Measurements from ENCODE around the gene LRRC18. TPM values are rescaled to one million over a fixed set of nuclear protein-coding genes. Genes with fewer than 3 reads are reported as not detected.

LRRC18 gene
- polyA plus RNA-seq, 1 of the 3 experiments (the other 2 are of a cell fraction) = not detected

- no peaks in the 10 kb centered on the region for H3F3A ChIP-seq (replicated peaks; ENCODE audit: insufficient read depth)
- no peaks in the 10 kb centered on the region for H3K9me2 ChIP-seq
- no peaks in the 10 kb centered on the region for H3K79me2 ChIP-seq (ENCODE audit: insufficient read depth)
- no peak overlapping the region for H3K4me3 ChIP-seq (ENCODE audit: low read depth in 2 of 2, low read length in 1 of 2)
- DNase-seq = no peak
- H3K27ac ChIP-seq (ENCODE audit: low read depth in 2 of 2, low read length in 1 of 2) = no peak overlapping the region
- CTCF ChIA-PET = interaction anchor here (0.7 to 1.4 kb wide), 3 partner anchors 13 to 288 kb away, joined by 3 read pairs; no protein-coding TSS in a partner anchor
- H3K9ac ChIP-seq = no peak overlapping the region
- H3K4me1 ChIP-seq (ENCODE audit: control insufficient read depth in 1 of 2, insufficient read depth in 2 of 2, low read depth in 1 of 2, low read length in 1 of 2) = peaks cover 0 to 8% of the 10 kb centered on the region in 2 experiments; a peak in 1 of 4 replicates
- no peaks in the 10 kb centered on the region for H4K20me1 ChIP-seq (ENCODE audit: insufficient read depth)
- H3K4me2 ChIP-seq = no peak overlapping the region
- H3K36me3 ChIP-seq (replicated peaks in 1 of 2; ENCODE audit: control insufficient read depth in 1 of 2, insufficient read depth in 2 of 2, low read length in 1 of 2) = no peaks in the 10 kb centered on the region
- H2AFZ ChIP-seq (ENCODE audit: low read depth) = no peak overlapping the region
- POLR2A ChIA-PET = no interaction called here
- no peaks in the 10 kb centered on the region for H3K27me3 ChIP-seq (ENCODE audit: insufficient read depth)
- WGBS (ENCODE audit: low lambda C conversion rate) = 30% methylated on average over 6 of the region's 6 CpGs
- H3K9me3 ChIP-seq = no peaks in the 10 kb centered on the region
- no peak for TF ChIP-seq TCF12 (IDR thresholded peaks at IDR 0.05)
- TF ChIP-seq USF1 (IDR thresholded peaks at IDR 0.05; ENCODE audit: borderline replicate concordance, low read depth) = no peak
- TF ChIP-seq FOXM1 (IDR thresholded peaks at IDR 0.05; ENCODE audit: low read depth) = no peak
- TF ChIP-seq MAX (IDR thresholded peaks at IDR 0.05; ENCODE audit: low read depth) = no peak
These were observed 5.9 kb upstream of the LRRC18 start for GRCh38 chr10:48945441-48946130.

- H3K27me3 ChIP-seq (ENCODE audit: insufficient read depth) = no peaks in the 10 kb centered on the region
- ChIA-PET CTCF (no interaction called here), POLR2A (no interaction called here)
- peaks cover 0 to 6% of the 10 kb centered on the region in 2 experiments; a peak in 1 of 4 replicates for H3K4me1 ChIP-seq (ENCODE audit: control insufficient read depth in 1 of 2, insufficient read depth in 2 of 2, low read depth in 1 of 2, low read length in 1 of 2)
- no peaks in the 10 kb centered on the region for H3K79me2 ChIP-seq (ENCODE audit: insufficient read depth)
- WGBS (ENCODE audit: low lambda C conversion rate) = 40% methylated on average over 1 of the region's 3 CpGs
- H3K9me2 ChIP-seq = no peaks in the 10 kb centered on the region
- H3K4me3 ChIP-seq (ENCODE audit: low read depth in 2 of 2, low read length in 1 of 2) = no peak overlapping the region
- H2AFZ ChIP-seq (ENCODE audit: low read depth) = no peak overlapping the region
- H4K20me1 ChIP-seq (ENCODE audit: insufficient read depth) = no peaks in the 10 kb centered on the region
- no peaks in the 10 kb centered on the region for H3F3A ChIP-seq (replicated peaks; ENCODE audit: insufficient read depth)
- no peak overlapping the region for H3K4me2 ChIP-seq
- TF ChIP-seq MAX (IDR thresholded peaks at IDR 0.05; ENCODE audit: low read depth) (no peak), GATA2 (CRISPR knock-in tag; IDR thresholded peaks at IDR 0.05) (peak; percentile 87), EP300 (IDR thresholded peaks at IDR 0.05; ENCODE audit: borderline replicate concordance in 1 of 2, low read depth in 1 of 2, low read length in 1 of 2) (peak in 1 of 2 experiments; percentile 71; a peak in 2 of 4 replicates), FOXJ3 (CRISPR knock-in tag; IDR thresholded peaks at IDR 0.05) (0 out of 2 replicates have a peak, but pooled peaks have one; percentile 41), RAD21 (IDR thresholded peaks at IDR 0.05; ENCODE audit: low read length) (0 out of 2 replicates have a peak, but pooled peaks have one; percentile 1)
- peak; percentile 59 for DNase-seq
- no peak overlapping the region for H3K27ac ChIP-seq (ENCODE audit: low read depth in 2 of 2, low read length in 1 of 2)
- H3K9me3 ChIP-seq = no peaks in the 10 kb centered on the region
- H3K9ac ChIP-seq = no peak overlapping the region
- H3K36me3 ChIP-seq (replicated peaks in 1 of 2; ENCODE audit: control insufficient read depth in 1 of 2, insufficient read depth in 2 of 2, low read length in 1 of 2) = no peaks in the 10 kb centered on the region
These were observed 4.5 kb upstream of the LRRC18 start for GRCh38 chr10:48944171-48944570.

- Histone ChIP-seq H3K27me3 (ENCODE audit: insufficient read depth) (no peaks in the 10 kb centered on the region), H3K9me3 (no peaks in the 10 kb centered on the region), H3K79me2 (ENCODE audit: insufficient read depth) (no peaks in the 10 kb centered on the region), H3K4me2 (no peak overlapping the region), H3K4me3 (ENCODE audit: low read depth in 2 of 2, low read length in 1 of 2) (no peak overlapping the region), H3K4me1 (ENCODE audit: control insufficient read depth in 1 of 2, insufficient read depth in 2 of 2, low read depth in 1 of 2, low read length in 1 of 2) (peaks cover 0 to 6% of the 10 kb centered on the region in 2 experiments; a peak in 1 of 4 replicates), H3K9me2 (no peaks in the 10 kb centered on the region), H3F3A (replicated peaks; ENCODE audit: insufficient read depth) (no peaks in the 10 kb centered on the region), H3K9ac (no peak overlapping the region), H3K27ac (ENCODE audit: low read depth in 2 of 2, low read length in 1 of 2) (no peak overlapping the region), H4K20me1 (ENCODE audit: insufficient read depth) (no peaks in the 10 kb centered on the region), H2AFZ (ENCODE audit: low read depth) (no peak overlapping the region), H3K36me3 (replicated peaks in 1 of 2; ENCODE audit: control insufficient read depth in 1 of 2, insufficient read depth in 2 of 2, low read length in 1 of 2) (no peaks in the 10 kb centered on the region)
- WGBS (ENCODE audit: low lambda C conversion rate) = 46% methylated on average over 10 of the region's 10 CpGs
- ChIA-PET POLR2A (no interaction called here), CTCF (no interaction called here)
- no peak for DNase-seq
- TF ChIP-seq USF2 (IDR thresholded peaks at IDR 0.05; ENCODE audit: borderline replicate concordance, low read depth, low read length) = no peak
- no peak for TF ChIP-seq POLR2AphosphoS5 (IDR thresholded peaks at IDR 0.05; ENCODE audit: low read depth, low read length)
- no peak for TF ChIP-seq SMC3 (IDR thresholded peaks at IDR 0.05; ENCODE audit: low read depth, low read length)
- TF ChIP-seq FOSL2 (IDR thresholded peaks at IDR 0.05; ENCODE audit: borderline replicate concordance, low read depth) = no peak
- TF ChIP-seq USF1 (IDR thresholded peaks at IDR 0.05; ENCODE audit: borderline replicate concordance, low read depth) = no peak
- no peak for TF ChIP-seq RFX5 (IDR thresholded peaks at IDR 0.05; ENCODE audit: low read length)
- TF ChIP-seq FOXM1 (IDR thresholded peaks at IDR 0.05; ENCODE audit: low read depth) = no peak
- no peak for TF ChIP-seq TEAD4 (IDR thresholded peaks at IDR 0.05; ENCODE audit: borderline replicate concordance, insufficient read depth)
- no peak for TF ChIP-seq MXI1 (IDR thresholded peaks at IDR 0.05; ENCODE audit: low read depth, low read length)
- TF ChIP-seq RCOR1 (IDR thresholded peaks at IDR 0.05; ENCODE audit: low read length) = no peak
These were observed 3.5 kb upstream of the LRRC18 start for GRCh38 chr10:48943096-48943495.

Measured in SK-N-SH (cell line).